ENCODE data around the gene CDK16.

CDK16 gene

GRCh38 chrX:47272013-47272408, 53.5 kb downstream of the CDK16 start:
- no peak for DNase-seq (ENCODE audit: low read depth)
- no peak overlapping the region for H3K4me3 ChIP-seq (ENCODE audit: low read depth, low read length)
- no peak for TF ChIP-seq CTCF (conservative IDR thresholded peaks at IDR 0.05; ENCODE audit: low read depth, low read length)

GRCh38 chrX:47273011-47273730, 54.7 kb downstream of the CDK16 start:
- no peak for DNase-seq (ENCODE audit: low read depth)
- TF ChIP-seq CTCF (conservative IDR thresholded peaks at IDR 0.05; ENCODE audit: low read depth, low read length) = no peak
- H3K4me3 ChIP-seq (ENCODE audit: low read depth, low read length) = no peak overlapping the region

- peak; percentile 59 for DNase-seq (ENCODE audit: low read depth)
- TF ChIP-seq CTCF (conservative IDR thresholded peaks at IDR 0.05; ENCODE audit: low read depth, low read length) = no peak
- no peak overlapping the region for H3K4me3 ChIP-seq (ENCODE audit: low read depth, low read length)
Observed at GRCh38 chrX:47278691-47279090, 60.2 kb downstream of the CDK16 start.

Data from choroid plexus epithelial cell (primary cell).